ENCODE results near the gene TTC28.
"Not testable (repeated sequence)": the region's sequence is repeated elsewhere in the genome, so short reads cannot be mapped to it uniquely, and the experiment has no call there.

- not testable (repeated sequence) for TF ChIP-seq EP300, POLR2AphosphoS5, POLR2A (IDR thresholded peaks at IDR 0.05)
- TF ChIP-seq, protein P1, sequence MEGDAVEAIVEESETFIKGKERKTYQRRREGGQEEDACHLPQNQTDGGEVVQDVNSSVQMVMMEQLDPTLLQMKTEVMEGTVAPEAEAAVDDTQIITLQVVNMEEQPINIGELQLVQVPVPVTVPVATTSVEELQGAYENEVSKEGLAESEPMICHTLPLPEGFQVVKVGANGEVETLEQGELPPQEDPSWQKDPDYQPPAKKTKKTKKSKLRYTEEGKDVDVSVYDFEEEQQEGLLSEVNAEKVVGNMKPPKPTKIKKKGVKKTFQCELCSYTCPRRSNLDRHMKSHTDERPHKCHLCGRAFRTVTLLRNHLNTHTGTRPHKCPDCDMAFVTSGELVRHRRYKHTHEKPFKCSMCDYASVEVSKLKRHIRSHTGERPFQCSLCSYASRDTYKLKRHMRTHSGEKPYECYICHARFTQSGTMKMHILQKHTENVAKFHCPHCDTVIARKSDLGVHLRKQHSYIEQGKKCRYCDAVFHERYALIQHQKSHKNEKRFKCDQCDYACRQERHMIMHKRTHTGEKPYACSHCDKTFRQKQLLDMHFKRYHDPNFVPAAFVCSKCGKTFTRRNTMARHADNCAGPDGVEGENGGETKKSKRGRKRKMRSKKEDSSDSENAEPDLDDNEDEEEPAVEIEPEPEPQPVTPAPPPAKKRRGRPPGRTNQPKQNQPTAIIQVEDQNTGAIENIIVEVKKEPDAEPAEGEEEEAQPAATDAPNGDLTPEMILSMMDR (IDR thresholded peaks at IDR 0.05), result not testable (repeated sequence)
Measured at GRCh38 chr22:28089541-28089940, 590.1 kb downstream of the TTC28 start.

All from gastroesophageal sphincter (tissue), 3 donors.